OCI-LY3 (cell line): ENCODE data around the gene FBXO17.

Experiments
- EZH2phosphoT487 ChIP-seq: fragments of 200-600 bp; shearing (Covaris generic); IDR thresholded peaks from 2 replicates; pipeline ENCODE4 v1.6.1; 2018; ENCODE audit warnings: antibody characterized with exemption, mixed run types, low read depth
- TF ChIP-seq, protein P1 (sequence below): fragments of 200-600, 300-600 bp; sonication (generic); IDR thresholded peaks from 2 replicates; pipeline ENCODE4 v1.5.1; 2014; ENCODE audit warnings: antibody characterized with exemption, low read length, low read depth

DNA sequence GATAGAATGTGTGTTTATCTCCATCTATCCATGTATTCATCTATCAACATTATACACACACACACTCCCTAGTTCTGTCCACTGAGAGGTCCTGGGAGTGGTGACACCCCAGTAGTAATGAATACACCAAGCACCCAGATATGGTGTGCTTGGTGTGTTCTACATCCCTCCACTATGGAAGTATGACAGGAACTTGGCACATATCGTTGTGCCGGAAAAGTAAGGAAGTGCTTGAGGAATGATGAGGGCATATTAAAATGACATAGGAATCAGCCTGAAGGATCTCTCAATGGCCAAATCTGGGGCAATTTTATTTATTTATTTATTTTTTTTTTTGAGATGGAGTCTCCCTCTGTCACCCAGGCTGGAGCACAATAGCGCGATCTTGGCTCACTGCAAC lies 28.3 kb upstream of the FBXO17 start:
- TF ChIP-seq, protein P1, sequence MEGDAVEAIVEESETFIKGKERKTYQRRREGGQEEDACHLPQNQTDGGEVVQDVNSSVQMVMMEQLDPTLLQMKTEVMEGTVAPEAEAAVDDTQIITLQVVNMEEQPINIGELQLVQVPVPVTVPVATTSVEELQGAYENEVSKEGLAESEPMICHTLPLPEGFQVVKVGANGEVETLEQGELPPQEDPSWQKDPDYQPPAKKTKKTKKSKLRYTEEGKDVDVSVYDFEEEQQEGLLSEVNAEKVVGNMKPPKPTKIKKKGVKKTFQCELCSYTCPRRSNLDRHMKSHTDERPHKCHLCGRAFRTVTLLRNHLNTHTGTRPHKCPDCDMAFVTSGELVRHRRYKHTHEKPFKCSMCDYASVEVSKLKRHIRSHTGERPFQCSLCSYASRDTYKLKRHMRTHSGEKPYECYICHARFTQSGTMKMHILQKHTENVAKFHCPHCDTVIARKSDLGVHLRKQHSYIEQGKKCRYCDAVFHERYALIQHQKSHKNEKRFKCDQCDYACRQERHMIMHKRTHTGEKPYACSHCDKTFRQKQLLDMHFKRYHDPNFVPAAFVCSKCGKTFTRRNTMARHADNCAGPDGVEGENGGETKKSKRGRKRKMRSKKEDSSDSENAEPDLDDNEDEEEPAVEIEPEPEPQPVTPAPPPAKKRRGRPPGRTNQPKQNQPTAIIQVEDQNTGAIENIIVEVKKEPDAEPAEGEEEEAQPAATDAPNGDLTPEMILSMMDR: no peak
- no peak for TF ChIP-seq EZH2phosphoT487
